Sigmoid colon (tissue), 4 donors: ENCODE results near the gene MEIOC.

Experiments
- CTCF ChIP-seq, 4 experiments: fragments of 450-650 bp in 3 of 4; fragments of 200-600 bp in 1 of 4; IDR thresholded peaks; one replicate each; pipeline ENCODE4 v1.5.1; 2016 to 2019; ENCODE audit warnings: antibody characterized with exemption in 4 of 4, mild to moderate bottlenecking in 3 of 4, moderate library complexity in 2 of 4
- EP300 ChIP-seq, 4 donors: sonication (generic); formaldehyde crosslinking; IDR thresholded peaks; one replicate each; pipeline ENCODE4 v1.6.1; 2017; ENCODE audit warnings: antibody characterized with exemption in 4 of 4
- POLR2A ChIP-seq, 2 donors: fragments of 450-650 bp; IDR thresholded peaks; one replicate each; pipeline ENCODE4 v1.6.1; 2016; ENCODE audit warnings: antibody characterized with exemption in 2 of 2, mild to moderate bottlenecking in 2 of 2, moderate library complexity in 2 of 2
- POLR2AphosphoS5 ChIP-seq, 4 donors: sonication (generic); formaldehyde crosslinking; IDR thresholded peaks; one replicate each; pipeline ENCODE4 v1.6.1; 2017; ENCODE audit warnings: antibody characterized with exemption in 4 of 4

- TF ChIP-seq CTCF (IDR thresholded peaks at IDR 0.05) (no peak), POLR2AphosphoS5 (IDR thresholded peaks at IDR 0.05) (no peak), EP300 (IDR thresholded peaks at IDR 0.05) (no peak), POLR2A (IDR thresholded peaks at IDR 0.05) (no peak)
Measured at GRCh38 chr17:44629314-44629713, 27.0 kb upstream of the MEIOC start.
